ENCODE data around the gene AFAP1.

- TF ChIP-seq CTCF (IDR thresholded peaks at IDR 0.05) (no peak), ZFX (IDR thresholded peaks at IDR 0.05; ENCODE audit: borderline replicate concordance) (no peak)
Measured at GRCh38 chr4:7717161-7717560, 222.5 kb downstream of the AFAP1 start.
